Stimulated activated CD4-positive, alpha-beta T cell treated with anti-CD3 and anti-CD28 coated beads, TNF-alpha, amount 100 ng/mL, for 4 hours (primary cell): ENCODE results near the gene PROS1.
"Not testable (repeated sequence)": the region's sequence is repeated elsewhere in the genome, so short reads cannot be mapped to it uniquely, and the experiment has no call there.

Source experiments
- DNase-seq, 3 experiments: peaks; one replicate each; pipeline ENCODE4 v3.0.0-alpha.2; 2020; ENCODE audit warnings: low read depth in 3 of 3

The PROS1 gene

GRCh38 chr3:93969997-93970396, 3.7 kb downstream of the PROS1 start:
- DNase-seq, result no peak

- no peak for DNase-seq
Measured at GRCh38 chr3:93969443-93969842, 4.3 kb downstream of the PROS1 start.

GRCh38 chr3:93965106-93965505, 8.6 kb downstream of the PROS1 start:
- not testable (repeated sequence) for DNase-seq

GRCh38 chr3:93962798-93963197, 10.9 kb downstream of the PROS1 start:
- DNase-seq, result no peak

- no peak for DNase-seq
Measured at GRCh38 chr3:93961489-93961888, 12.2 kb downstream of the PROS1 start.

- DNase-seq, result no peak
Measured at GRCh38 chr3:93961026-93961425, 12.7 kb downstream of the PROS1 start.

- not testable (repeated sequence) for DNase-seq
Measured at GRCh38 chr3:93949958-93950357, 23.7 kb downstream of the PROS1 start.

- DNase-seq, result not testable (repeated sequence)
Measured at GRCh38 chr3:93937485-93937884, 36.2 kb downstream of the PROS1 start.

- DNase-seq, result no peak
Measured at GRCh38 chr3:93936549-93936948, 37.1 kb downstream of the PROS1 start.

- DNase-seq, result no peak
Measured at GRCh38 chr3:93934366-93935046, 39.2 kb downstream of the PROS1 start.

- no peak for DNase-seq
Measured at GRCh38 chr3:93931597-93932229, 42.0 kb downstream of the PROS1 start.

- no peak for DNase-seq
Measured at GRCh38 chr3:93930041-93930440, 43.7 kb downstream of the PROS1 start.

GRCh38 chr3:93926789-93927188, 46.9 kb downstream of the PROS1 start:
- no peak for DNase-seq

- DNase-seq, result no peak
Measured at GRCh38 chr3:93924491-93924890, 49.2 kb downstream of the PROS1 start.

GRCh38 chr3:93923006-93923405, 50.7 kb downstream of the PROS1 start:
- no peak for DNase-seq

GRCh38 chr3:93917546-93918029, 56.1 kb downstream of the PROS1 start:
- not testable (repeated sequence) for DNase-seq

- DNase-seq, result not testable (repeated sequence)
Measured at GRCh38 chr3:93913623-93914022, 60.1 kb downstream of the PROS1 start.

- no peak for DNase-seq
Measured at GRCh38 chr3:93911206-93911605, 62.5 kb downstream of the PROS1 start.

GRCh38 chr3:93910097-93910496, 63.6 kb downstream of the PROS1 start:
- no peak for DNase-seq

GRCh38 chr3:93907132-93907531, 66.6 kb downstream of the PROS1 start:
- DNase-seq, result no peak

- no peak for DNase-seq
Measured at GRCh38 chr3:93906245-93906644, 67.5 kb downstream of the PROS1 start.

- DNase-seq, result no peak
Measured at GRCh38 chr3:93904568-93904967, 69.1 kb downstream of the PROS1 start.

- not testable (repeated sequence) for DNase-seq
Measured at GRCh38 chr3:93878250-93879017, 95.3 kb downstream of the PROS1 start.
